K562 treated with DMSO at 1 percent for 24 hours (cell line): ENCODE results near the gene RIN2. TPM values are rescaled to one million over a fixed set of nuclear protein-coding genes. Genes with fewer than 3 reads are reported as not detected.

Experiments used
- total RNA-seq: library from RNA; unstranded; fragments of 300-600 nt; gene quantifications from 2 replicates; pipeline ENCODE4 v1.2.3, GENCODE V29; 2022; ENCODE audit warnings: low read depth; ENCODE audit not compliant: insufficient read depth

Gene RIN2, protein sequence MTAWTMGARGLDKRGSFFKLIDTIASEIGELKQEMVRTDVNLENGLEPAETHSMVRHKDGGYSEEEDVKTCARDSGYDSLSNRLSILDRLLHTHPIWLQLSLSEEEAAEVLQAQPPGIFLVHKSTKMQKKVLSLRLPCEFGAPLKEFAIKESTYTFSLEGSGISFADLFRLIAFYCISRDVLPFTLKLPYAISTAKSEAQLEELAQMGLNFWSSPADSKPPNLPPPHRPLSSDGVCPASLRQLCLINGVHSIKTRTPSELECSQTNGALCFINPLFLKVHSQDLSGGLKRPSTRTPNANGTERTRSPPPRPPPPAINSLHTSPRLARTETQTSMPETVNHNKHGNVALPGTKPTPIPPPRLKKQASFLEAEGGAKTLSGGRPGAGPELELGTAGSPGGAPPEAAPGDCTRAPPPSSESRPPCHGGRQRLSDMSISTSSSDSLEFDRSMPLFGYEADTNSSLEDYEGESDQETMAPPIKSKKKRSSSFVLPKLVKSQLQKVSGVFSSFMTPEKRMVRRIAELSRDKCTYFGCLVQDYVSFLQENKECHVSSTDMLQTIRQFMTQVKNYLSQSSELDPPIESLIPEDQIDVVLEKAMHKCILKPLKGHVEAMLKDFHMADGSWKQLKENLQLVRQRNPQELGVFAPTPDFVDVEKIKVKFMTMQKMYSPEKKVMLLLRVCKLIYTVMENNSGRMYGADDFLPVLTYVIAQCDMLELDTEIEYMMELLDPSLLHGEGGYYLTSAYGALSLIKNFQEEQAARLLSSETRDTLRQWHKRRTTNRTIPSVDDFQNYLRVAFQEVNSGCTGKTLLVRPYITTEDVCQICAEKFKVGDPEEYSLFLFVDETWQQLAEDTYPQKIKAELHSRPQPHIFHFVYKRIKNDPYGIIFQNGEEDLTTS
- total RNA-seq: not detected in 2 replicates

GRCh38 chr20:19758133-19758500, at the start of gene RIN2:
Gene RIN2, plus strand, starts transcription at chr20:19758258. Its CDS starts 131,344 bp downstream, at chr20:19889602.

